ENCODE data around the gene BATF2. TPM values are rescaled to one million over a fixed set of nuclear protein-coding genes. Genes with fewer than 3 reads are reported as not detected.
A peak's percentile ranks its signal among the peaks of the same experiment; 100 is the strongest.

BATF2 gene
- total RNA-seq, 1 donor from 2014 or later, result 7.5 TPM

- intact Hi-C loops (cut with DNase I), result no loop called here
- ATAC-seq, result peak; percentile 58
- H3K4me1 ChIP-seq, result no peaks in the 10 kb centered on the region
- no peak overlapping the region for H3K4me3 ChIP-seq
- DNase-seq, result no peak
- TF ChIP-seq CTCF (IDR thresholded peaks at IDR 0.05), result peak; percentile 10
- no peaks in the 10 kb centered on the region for H3K27me3 ChIP-seq
- H3K36me3 ChIP-seq, result no peaks in the 10 kb centered on the region
- no peak overlapping the region for H3K27ac ChIP-seq
- no peaks in the 10 kb centered on the region for H3K9me3 ChIP-seq
These were observed 49.5 kb downstream of the BATF2 start for GRCh38 chr11:64947208-64947814.

Small RNA genes lying within 50 kb of the gene (microRNA-seq; reads per million reads assigned to microRNA genes)
- gene MIR6879 (ENCODE audit: borderline microRNAs expressed), result not detected

Other genes starting within 250 kb of the BATF2 start
- gene PYGM, start 237.0 kb downstream of the BATF2 start, total RNA-seq, result 2.0 TPM
- gene SF1, start 218.4 kb downstream of the BATF2 start, total RNA-seq, result 294 TPM
- 28.9 TPM for gene MAP4K2, start 193.8 kb downstream of the BATF2 start, total RNA-seq
- 22.5 TPM for gene MEN1, start 186.4 kb downstream of the BATF2 start, total RNA-seq
- 20.9 TPM for gene CDC42BPG, start 152.3 kb downstream of the BATF2 start, total RNA-seq
- 94.6 TPM for gene EHD1, start 118.3 kb downstream of the BATF2 start, total RNA-seq
- 23.2 TPM for gene ATG2A, start 79.8 kb downstream of the BATF2 start, total RNA-seq
- gene PPP2R5B, start 72.3 kb downstream of the BATF2 start, total RNA-seq, result 29.4 TPM
- not detected for gene GPHA2, start 61.1 kb downstream of the BATF2 start, total RNA-seq
- not detected for gene MAJIN, start 24.9 kb downstream of the BATF2 start, total RNA-seq
- 84.4 TPM for gene ARL2, start 17.2 kb upstream of the BATF2 start, total RNA-seq
- 27.1 TPM for gene SNX15, start 30.5 kb upstream of the BATF2 start, total RNA-seq
- gene SAC3D1, start 44.2 kb upstream of the BATF2 start, total RNA-seq, result 10.2 TPM
- gene NAALADL1, start 61.6 kb upstream of the BATF2 start, total RNA-seq, result 10.0 TPM
- gene CDCA5, start 87.1 kb upstream of the BATF2 start, total RNA-seq, result 1.7 TPM
- gene ZFPL1, start 87.3 kb upstream of the BATF2 start, total RNA-seq, result 32.1 TPM
- gene VPS51, start 99.2 kb upstream of the BATF2 start, total RNA-seq, result 101 TPM
- gene TM7SF2, start 114.9 kb upstream of the BATF2 start, total RNA-seq, result 39.0 TPM
- 7.5 TPM for gene ZNHIT2, start 120.7 kb upstream of the BATF2 start, total RNA-seq
- gene FAU, start 125.2 kb upstream of the BATF2 start, total RNA-seq, result 754 TPM
- 53.7 TPM for gene MRPL49, start 125.3 kb upstream of the BATF2 start, total RNA-seq
- 69.0 TPM for gene SYVN1, start 137.5 kb upstream of the BATF2 start, total RNA-seq
- not detected for gene SPDYC, start 173.3 kb upstream of the BATF2 start, total RNA-seq
- 179 TPM for gene CAPN1, start 185.0 kb upstream of the BATF2 start, total RNA-seq

All from upper lobe of right lung (tissue), 1 donor.